Suprapubic skin (tissue), 4 donors: Measurements from ENCODE around the gene TSPEAR.

Source experiments
- CTCF ChIP-seq, 2 donors: fragments of 200-600 bp in 1 of 2; fragments of 450-650 bp in 1 of 2; sonication (generic) in 1 of 2; IDR thresholded peaks; one replicate each; pipeline ENCODE4 v1.5.1; 2016 to 2019; ENCODE audit warnings: antibody characterized with exemption in 2 of 2, mild to moderate bottlenecking in 1 of 2, moderate library complexity in 1 of 2
- EP300 ChIP-seq: sonication (generic); formaldehyde crosslinking; IDR thresholded peaks from one replicate; pipeline ENCODE4 v1.6.1; 2017; ENCODE audit warnings: antibody characterized with exemption
- POLR2A ChIP-seq, 2 donors: fragments of 450-650 bp; IDR thresholded peaks; one replicate each; pipeline ENCODE4 v1.6.1; 2017; ENCODE audit warnings: antibody characterized with exemption in 2 of 2, mild to moderate bottlenecking in 2 of 2, moderate library complexity in 2 of 2
- POLR2AphosphoS5 ChIP-seq, 3 donors: sonication (generic); formaldehyde crosslinking; IDR thresholded peaks; one replicate each; pipeline ENCODE4 v1.6.1; 2017; ENCODE audit warnings: antibody characterized with exemption in 3 of 3

- TF ChIP-seq CTCF (IDR thresholded peaks at IDR 0.05) (no peak), POLR2A (IDR thresholded peaks at IDR 0.05) (no peak), EP300 (no peak), POLR2AphosphoS5 (IDR thresholded peaks at IDR 0.05) (no peak)
Measured at GRCh38 chr21:44687671-44688070, 23.7 kb downstream of the TSPEAR start.
